ENCODE results near the gene USPL1.

USPL1 gene

GRCh38 chr13:30622551-30622950 is 4.8 kb downstream of the USPL1 start (continued):
- no peak for TF ChIP-seq TSHZ2 (CRISPR knock-in tag; IDR thresholded peaks at IDR 0.05)
- TF ChIP-seq ISL1 (CRISPR knock-in tag; IDR thresholded peaks at IDR 0.05) = no peak
- no peak for TF ChIP-seq GLIS3 (CRISPR knock-in tag; IDR thresholded peaks at IDR 0.05)
- no peak for TF ChIP-seq ZNF8 (CRISPR knock-in tag; IDR thresholded peaks at IDR 0.05)

GRCh38 chr13:30623392-30623791 is 5.7 kb downstream of the USPL1 start:
- no peak for ATAC-seq
- TF ChIP-seq CSDC2 (CRISPR knock-in tag; IDR thresholded peaks at IDR 0.05) (no peak), ZNF70 (CRISPR knock-in tag; IDR thresholded peaks at IDR 0.05) (no peak), PPARA (CRISPR knock-in tag; IDR thresholded peaks at IDR 0.05; ENCODE audit: borderline replicate concordance) (no peak), ISL1 (CRISPR knock-in tag; IDR thresholded peaks at IDR 0.05) (no peak), ARNTL (CRISPR knock-in tag; IDR thresholded peaks at IDR 0.05; ENCODE audit: borderline replicate concordance, low read depth) (no peak), TOX (CRISPR knock-in tag; IDR thresholded peaks at IDR 0.05; ENCODE audit: borderline replicate concordance) (no peak), PATZ1 (CRISPR knock-in tag; IDR thresholded peaks at IDR 0.05; ENCODE audit: borderline replicate concordance) (no peak), BACH2 (CRISPR knock-in tag; IDR thresholded peaks at IDR 0.05; ENCODE audit: borderline replicate concordance) (no peak), ZFP30 (CRISPR knock-in tag; IDR thresholded peaks at IDR 0.05) (no peak), TCF4 (CRISPR knock-in tag; IDR thresholded peaks at IDR 0.05; ENCODE audit: borderline replicate concordance) (no peak), RARB (CRISPR knock-in tag; IDR thresholded peaks at IDR 0.05) (no peak), ESRRG (CRISPR knock-in tag; IDR thresholded peaks at IDR 0.05) (no peak), SNAI2 (CRISPR knock-in tag; IDR thresholded peaks at IDR 0.05) (no peak), OSR1 (CRISPR knock-in tag; IDR thresholded peaks at IDR 0.05) (no peak), ZNF565 (CRISPR knock-in tag; conservative IDR thresholded peaks at IDR 0.05; ENCODE audit: low read depth) (no peak), POU6F1 (CRISPR knock-in tag; IDR thresholded peaks at IDR 0.05; ENCODE audit: borderline replicate concordance, low read depth) (no peak), ZFP3 (CRISPR knock-in tag; IDR thresholded peaks at IDR 0.05) (no peak), CREB5 (CRISPR knock-in tag; IDR thresholded peaks at IDR 0.05; ENCODE audit: low read depth) (no peak)

- ATAC-seq = no peak
- TF ChIP-seq ZC3H10 (CRISPR knock-in tag; IDR thresholded peaks at IDR 0.05) (no peak), TOX (CRISPR knock-in tag; IDR thresholded peaks at IDR 0.05; ENCODE audit: borderline replicate concordance) (no peak), TSHZ2 (CRISPR knock-in tag; IDR thresholded peaks at IDR 0.05) (no peak), ARNTL (CRISPR knock-in tag; IDR thresholded peaks at IDR 0.05; ENCODE audit: borderline replicate concordance, low read depth) (no peak), ZNF8 (CRISPR knock-in tag; IDR thresholded peaks at IDR 0.05) (no peak), POU6F1 (CRISPR knock-in tag; IDR thresholded peaks at IDR 0.05; ENCODE audit: borderline replicate concordance, low read depth) (no peak), ZFP30 (CRISPR knock-in tag; IDR thresholded peaks at IDR 0.05) (no peak), ZNF565 (CRISPR knock-in tag; conservative IDR thresholded peaks at IDR 0.05; ENCODE audit: low read depth) (no peak), OSR1 (CRISPR knock-in tag; IDR thresholded peaks at IDR 0.05) (no peak), ESRRG (CRISPR knock-in tag; IDR thresholded peaks at IDR 0.05) (no peak), GLIS3 (CRISPR knock-in tag; IDR thresholded peaks at IDR 0.05) (no peak), SNAI2 (CRISPR knock-in tag; IDR thresholded peaks at IDR 0.05) (no peak), TCF4 (CRISPR knock-in tag; IDR thresholded peaks at IDR 0.05; ENCODE audit: borderline replicate concordance) (no peak), BACH2 (CRISPR knock-in tag; IDR thresholded peaks at IDR 0.05; ENCODE audit: borderline replicate concordance) (no peak), ZFP3 (CRISPR knock-in tag; IDR thresholded peaks at IDR 0.05) (no peak), CSDC2 (CRISPR knock-in tag; IDR thresholded peaks at IDR 0.05) (no peak), ISL1 (CRISPR knock-in tag; IDR thresholded peaks at IDR 0.05) (no peak), RARB (CRISPR knock-in tag; IDR thresholded peaks at IDR 0.05) (no peak), CSRNP3 (CRISPR knock-in tag; IDR thresholded peaks at IDR 0.05) (no peak)
Measured at GRCh38 chr13:30624630-30625029, 6.9 kb downstream of the USPL1 start.

Measured in SK-N-SH treated with all-trans-retinoic acid at 6 μM for 48 hours (cell line).